Astrocyte (in vitro differentiated cells and primary cell): Measurements from ENCODE around the gene KIRREL3. TPM values are rescaled to one million over a fixed set of nuclear protein-coding genes. Genes with fewer than 3 reads are reported as not detected.

Experiments used
- DNase-seq: peaks from one replicate; pipeline ENCODE4 v3.0.0-alpha.2; 2010; ENCODE audit warnings: low read depth
- FAIRE-seq: peaks from 2 replicates; lab custom pipeline; 2011; peaks lifted over from hg19 to GRCh38; lab: Jason Lieb, UNC
- H2AFZ ChIP-seq: 2 replicates; pipeline ENCODE4 v1.6.0; 2012; ENCODE audit warnings: low read depth, low read length, inconsistent platforms
- H3K27ac ChIP-seq: 2 replicates; pipeline ENCODE4 v1.5.1; 2011; ENCODE audit warnings: low read depth, low read length, inconsistent platforms
- H3K27me3 ChIP-seq: 2 replicates; pipeline ENCODE4 v1.6.0; 2011; ENCODE audit warnings: low read length, inconsistent platforms; ENCODE audit not compliant: insufficient read depth
- H3K36me3 ChIP-seq: 2 replicates; pipeline ENCODE4 v1.5.1; 2011; ENCODE audit warnings: low read length, inconsistent platforms; ENCODE audit not compliant: insufficient read depth
- H3K4me1 ChIP-seq: 2 replicates; pipeline ENCODE4 v1.5.1; 2011; ENCODE audit warnings: low read length, inconsistent platforms; ENCODE audit not compliant: insufficient read depth
- H3K4me2 ChIP-seq: 2 replicates; pipeline ENCODE4 v1.6.0; 2012; ENCODE audit warnings: low read length, inconsistent platforms
- H3K4me3 ChIP-seq: 2 replicates; pipeline ENCODE4 v1.5.1; 2011; ENCODE audit warnings: low read depth, mild to moderate bottlenecking, low read length, inconsistent platforms; ENCODE audit not compliant: insufficient read depth
- H3K79me2 ChIP-seq: 2 replicates; pipeline ENCODE4 v1.6.0; 2012; ENCODE audit warnings: mild to moderate bottlenecking, low read length, inconsistent platforms; ENCODE audit not compliant: insufficient read depth
- H3K9ac ChIP-seq: 2 replicates; pipeline ENCODE4 v1.6.0; 2012; ENCODE audit warnings: mild to moderate bottlenecking, low read length, inconsistent platforms
- H3K9me3 ChIP-seq: 2 replicates; pipeline ENCODE4 v1.5.1; 2012; ENCODE audit warnings: low read depth, mild to moderate bottlenecking, low read length, inconsistent platforms; ENCODE audit not compliant: insufficient read depth
- H4K20me1 ChIP-seq: 2 replicates; pipeline ENCODE4 v1.6.0; 2012; ENCODE audit warnings: low read length, inconsistent platforms; ENCODE audit not compliant: insufficient read depth
- H3K27ac Mint-ChIP-seq: one replicate; pipeline ENCODE4 v1.8.0; 2021; ENCODE audit warnings: mild to moderate bottlenecking, mixed read lengths; ENCODE audit not compliant: unreplicated experiment
- H3K27me3 Mint-ChIP-seq: one replicate; pipeline ENCODE4 v1.8.0; 2021; ENCODE audit warnings: low read depth, mixed read lengths; ENCODE audit not compliant: unreplicated experiment
- H3K36me3 Mint-ChIP-seq: one replicate; pipeline ENCODE4 v1.8.0; 2021; ENCODE audit warnings: low read depth, mixed read lengths; ENCODE audit not compliant: unreplicated experiment
- H3K4me1 Mint-ChIP-seq: one replicate; pipeline ENCODE4 v1.8.0; 2021; ENCODE audit warnings: low read depth, mixed read lengths; ENCODE audit not compliant: unreplicated experiment
- H3K4me3 Mint-ChIP-seq: one replicate; pipeline ENCODE4 v1.8.0; 2021; ENCODE audit warnings: mild to moderate bottlenecking, moderate library complexity, mixed read lengths; ENCODE audit not compliant: unreplicated experiment
- H3K9me3 Mint-ChIP-seq: one replicate; pipeline ENCODE4 v1.8.0; 2021; ENCODE audit warnings: mild to moderate bottlenecking, mixed read lengths; ENCODE audit not compliant: unreplicated experiment
- CTCF ChIP-seq: IDR thresholded peaks from 2 replicates; pipeline ENCODE4 v1.5.1; 2011; ENCODE audit warnings: low read depth, mild to moderate bottlenecking, inconsistent platforms, low read length, moderate library complexity; ENCODE audit not compliant: insufficient read depth
- EZH2 ChIP-seq: IDR thresholded peaks from 2 replicates; pipeline ENCODE4 v1.6.1; 2012; ENCODE audit warnings: mild to moderate bottlenecking, low read length, inconsistent platforms; ENCODE audit not compliant: insufficient read depth
- total RNA-seq: library from RNA; stranded (reverse); gene quantifications from 2 replicates; pipeline ENCODE4 v1.2.1, GENCODE V29; 2021

Gene KIRREL3
- total RNA-seq, 1 donor from 2014 or later, result 0.91 TPM

- Mint-ChIP-seq H3K36me3 (no peaks in the 10 kb centered on the region), H3K4me3 (no peak overlapping the region), H3K9me3 (peaks cover 5% of the 10 kb centered on the region), H3K4me1 (peaks cover 22% of the 10 kb centered on the region), H3K27ac (peak overlapping the region; percentile 72), H3K27me3 (peaks cover 18% of the 10 kb centered on the region)
- H3K27ac ChIP-seq, result no peak overlapping the region
- no peak for FAIRE-seq
- H3K79me2 ChIP-seq, result no peaks in the 10 kb centered on the region
- H3K9me3 ChIP-seq, result peaks cover 3% of the 10 kb centered on the region
- DNase-seq, result no peak
- H3K27me3 ChIP-seq, result peaks cover 3% of the 10 kb centered on the region
- H3K4me3 ChIP-seq, result no peak overlapping the region
- H3K4me1 ChIP-seq, result peaks cover 20% of the 10 kb centered on the region
- no peak overlapping the region for H3K4me2 ChIP-seq
- TF ChIP-seq CTCF (no peak), EZH2 (no peak)
- no peak overlapping the region for H3K9ac ChIP-seq
- H3K36me3 ChIP-seq, result no peaks in the 10 kb centered on the region
- no peak overlapping the region for H2AFZ ChIP-seq
- H4K20me1 ChIP-seq, result no peaks in the 10 kb centered on the region
These were observed 517.9 kb downstream of the KIRREL3 start for GRCh38 chr11:126482586-126483108.

GRCh38 chr11:126481303-126481680, 519.3 kb downstream of the KIRREL3 start:
- H3K4me3 Mint-ChIP-seq, result no peak overlapping the region
- no peak for FAIRE-seq

More at GRCh38 chr11:126481303-126481680, 519.3 kb downstream of the KIRREL3 start:
- H3K36me3 ChIP-seq, result no peaks in the 10 kb centered on the region
- no peaks in the 10 kb centered on the region for H4K20me1 ChIP-seq
- H3K27ac ChIP-seq, result no peak overlapping the region
- no peaks in the 10 kb centered on the region for H3K79me2 ChIP-seq
- peaks cover 3% of the 10 kb centered on the region for H3K9me3 ChIP-seq
- peaks cover 3% of the 10 kb centered on the region for H3K27me3 ChIP-seq
- H2AFZ ChIP-seq, result no peak overlapping the region
- peaks cover 20% of the 10 kb centered on the region for H3K4me1 ChIP-seq
- H3K4me2 ChIP-seq, result no peak overlapping the region
- DNase-seq, result no peak
- Mint-ChIP-seq H3K36me3 (no peaks in the 10 kb centered on the region), H3K27me3 (peaks cover 12% of the 10 kb centered on the region), H3K27ac (no peak overlapping the region), H3K4me1 (peaks cover 22% of the 10 kb centered on the region), H3K9me3 (peaks cover 5% of the 10 kb centered on the region)
- no peak overlapping the region for H3K9ac ChIP-seq
- H3K4me3 ChIP-seq, result no peak overlapping the region
- TF ChIP-seq CTCF, result no peak
- TF ChIP-seq EZH2, result no peak
